Breast epithelium (tissue), 4 donors: ENCODE data around the gene PIGM. TPM values are rescaled to one million over a fixed set of nuclear protein-coding genes. Genes with fewer than 3 reads are reported as not detected.

ENCODE experiments used
- DNase-seq, 2 donors: peaks; one replicate each; pipeline ENCODE4 v3.0.0-alpha.2; 2019; ENCODE audit warnings: low spot score in 2 of 2
- H3K27ac ChIP-seq, 2 donors: fragments of 200-600 bp; sonication (generic) in 1 of 2; one replicate each; pipeline ENCODE4 v1.5.1; 2016 to 2019; ENCODE audit warnings: mild to moderate bottlenecking in 1 of 2
- H3K27me3 ChIP-seq, 2 donors: fragments of 200-600 bp; sonication (generic) in 1 of 2; one replicate each; pipeline versions ENCODE4 v1.5.1 to v1.6.0; 2017 to 2019; ENCODE audit warnings: control low read depth in 1 of 2, mild to moderate bottlenecking in 1 of 2
- H3K36me3 ChIP-seq: fragments of 200-600 bp; one replicate; pipeline ENCODE4 v1.5.1; 2019
- H3K4me1 ChIP-seq, 2 donors: fragments of 200-600 bp; sonication (generic); one replicate each; pipeline ENCODE4 v1.5.1; 2016 to 2019; ENCODE audit warnings: control low read depth in 1 of 2
- H3K4me3 ChIP-seq, 3 donors: fragments of 200-600 bp; sonication (generic); 1 replicate in 2 of 3; 2 replicates in 1 of 3; pipeline ENCODE4 v1.5.1; 2016 to 2019; ENCODE audit warnings: mild to moderate bottlenecking in 3 of 3, moderate library complexity in 2 of 3
- H3K9me3 ChIP-seq, 2 donors: fragments of 200-600 bp; sonication (generic) in 1 of 2; one replicate each; pipeline ENCODE4 v1.5.1; 2016 to 2019; ENCODE audit warnings: control low read depth in 1 of 2
- CTCF ChIP-seq, 3 donors: fragments of 450-650 bp; IDR thresholded peaks; one replicate each; pipeline ENCODE4 v1.5.1; 2016 to 2017; ENCODE audit warnings: antibody characterized with exemption in 3 of 3, mild to moderate bottlenecking in 3 of 3, moderate library complexity in 3 of 3
- POLR2A ChIP-seq: fragments of 450-650 bp; IDR thresholded peaks from one replicate; pipeline ENCODE4 v1.6.1; 2016; ENCODE audit warnings: antibody characterized with exemption, mild to moderate bottlenecking, moderate library complexity
- POLR2AphosphoS5 ChIP-seq, 3 donors: sonication (generic); formaldehyde crosslinking; IDR thresholded peaks; one replicate each; pipeline ENCODE4 v1.6.1; 2017; ENCODE audit warnings: antibody characterized with exemption in 3 of 3
- intact Hi-C: fragments of 100-400 bp; cut with DNase I; formaldehyde crosslinking; loops from one replicate; pipeline ENCODE4 v1.15.1; 2023; ENCODE audit warnings: low total_unique reads
- total RNA-seq, 3 donors: library from RNA; depleted of rRNA; stranded (reverse); fragments of >200 nt; gene quantifications; one replicate each; pipeline ENCODE4 v1.1.0, GENCODE V29; 2016

The PIGM gene
- total RNA-seq, 3 donors from 2014 or later = 4.9 to 8.2 (median 5.1) TPM

DNA sequence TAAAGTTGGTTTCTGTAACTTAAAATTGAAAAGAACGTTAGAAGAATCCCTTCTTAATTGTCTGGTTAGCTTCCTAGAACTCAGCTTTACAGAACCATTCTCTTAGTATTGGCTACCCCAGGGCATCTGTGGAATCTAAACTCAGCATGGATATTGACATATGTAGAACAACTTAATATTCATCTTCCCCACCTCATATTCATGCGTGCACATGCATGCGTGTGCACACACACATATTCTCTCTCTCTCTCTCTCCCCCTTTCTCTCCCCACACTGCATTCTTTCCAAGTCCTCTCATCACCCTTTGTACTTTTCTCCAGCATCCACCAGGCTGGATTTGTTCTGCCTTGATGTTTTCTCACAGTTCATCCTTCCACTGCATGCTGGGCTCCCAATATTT, 13.4 kb downstream of the PIGM start:
- intact Hi-C loops = no loop called here
- DNase-seq = no peak
- TF ChIP-seq POLR2AphosphoS5 (IDR thresholded peaks at IDR 0.05) = no peak
- no peak for TF ChIP-seq POLR2A
- no peak for TF ChIP-seq CTCF (IDR thresholded peaks at IDR 0.05)
- Histone ChIP-seq H3K27ac (no peak overlapping the region), H3K9me3 (no peaks in the 10 kb centered on the region), H3K4me3 (no peak overlapping the region), H3K27me3 (no peaks in the 10 kb centered on the region), H3K4me1 (no peaks in the 10 kb centered on the region), H3K36me3 (no peaks in the 10 kb centered on the region)

DNA sequence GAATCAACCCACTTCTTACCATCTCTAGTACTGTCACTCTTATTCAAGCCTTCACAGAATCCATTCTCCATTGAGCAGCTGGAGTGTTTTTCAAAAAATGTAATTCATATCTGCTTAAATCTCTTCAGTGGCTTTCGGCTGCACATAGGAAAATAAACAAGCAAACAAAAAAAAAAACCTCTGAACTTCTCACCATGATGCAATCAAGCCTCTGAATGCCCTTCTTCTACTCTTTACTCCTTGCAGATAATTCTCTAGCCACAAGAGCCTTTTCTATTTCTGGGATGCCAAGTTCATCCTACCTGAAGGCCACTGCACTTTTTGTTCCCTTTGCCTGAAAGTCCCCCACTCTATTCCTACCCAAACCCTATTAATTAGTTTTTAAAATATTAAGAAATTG, 14.2 kb downstream of the PIGM start:
- Histone ChIP-seq H3K27me3 (no peaks in the 10 kb centered on the region), H3K4me1 (no peaks in the 10 kb centered on the region), H3K9me3 (no peaks in the 10 kb centered on the region), H3K27ac (no peak overlapping the region), H3K4me3 (no peak overlapping the region), H3K36me3 (no peaks in the 10 kb centered on the region)
- TF ChIP-seq CTCF (IDR thresholded peaks at IDR 0.05) (no peak), POLR2A (no peak), POLR2AphosphoS5 (IDR thresholded peaks at IDR 0.05) (no peak)
- no peak for DNase-seq
- intact Hi-C loops = no loop called here

- no peak overlapping the region for H3K27ac ChIP-seq
- TF ChIP-seq CTCF (IDR thresholded peaks at IDR 0.05) (no peak), POLR2AphosphoS5 (IDR thresholded peaks at IDR 0.05) (no peak), POLR2A (no peak)
- H3K4me1 ChIP-seq = no peaks in the 10 kb centered on the region
- DNase-seq = no peak
- H3K36me3 ChIP-seq = no peaks in the 10 kb centered on the region
- intact Hi-C loops = no loop called here
- no peaks in the 10 kb centered on the region for H3K9me3 ChIP-seq
- no peak overlapping the region for H3K4me3 ChIP-seq
- H3K27me3 ChIP-seq = no peaks in the 10 kb centered on the region
Observed at GRCh38 chr1:160011781-160012180, 20.0 kb downstream of the PIGM start.

DNA sequence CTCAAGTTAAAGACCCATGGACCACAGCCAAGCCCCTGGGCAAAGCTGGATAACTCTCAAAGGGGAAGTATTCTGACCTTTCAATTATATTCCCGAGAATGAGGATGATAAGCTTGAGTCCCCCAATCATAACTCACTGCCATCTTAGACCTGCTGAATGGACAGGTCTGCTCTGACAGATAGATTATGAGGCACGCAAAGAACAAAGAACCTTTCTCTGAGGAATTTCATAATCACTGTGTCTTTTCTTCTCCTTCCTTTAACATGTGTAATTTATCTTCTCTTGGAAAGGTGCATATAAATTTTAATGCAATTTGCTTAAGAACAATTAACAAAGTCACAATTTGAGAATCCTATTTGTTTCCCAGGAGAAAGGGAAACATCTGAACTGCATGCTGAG, 22.0 kb downstream of the PIGM start:
- Histone ChIP-seq H3K27ac (no peak overlapping the region), H3K4me1 (no peaks in the 10 kb centered on the region), H3K27me3 (no peaks in the 10 kb centered on the region), H3K9me3 (no peaks in the 10 kb centered on the region), H3K36me3 (no peaks in the 10 kb centered on the region), H3K4me3 (no peak overlapping the region)
- TF ChIP-seq POLR2AphosphoS5 (IDR thresholded peaks at IDR 0.05) (no peak), CTCF (IDR thresholded peaks at IDR 0.05) (no peak), POLR2A (no peak)
- intact Hi-C loops = loop anchor here (5.0 kb wide), 1 partner anchor 72 kb away; no protein-coding TSS in a partner anchor
- no peak for DNase-seq

- Histone ChIP-seq H3K4me1 (no peaks in the 10 kb centered on the region), H3K36me3 (no peaks in the 10 kb centered on the region), H3K9me3 (no peaks in the 10 kb centered on the region), H3K27me3 (no peaks in the 10 kb centered on the region), H3K27ac (no peak overlapping the region), H3K4me3 (no peak overlapping the region)
- TF ChIP-seq POLR2A (no peak), POLR2AphosphoS5 (IDR thresholded peaks at IDR 0.05) (no peak), CTCF (IDR thresholded peaks at IDR 0.05) (no peak)
- intact Hi-C loops = loop anchor here (5.0 kb wide), 1 partner anchor 72 kb away; no protein-coding TSS in a partner anchor
- DNase-seq = no peak
Observed at GRCh38 chr1:160009081-160009480, 22.7 kb downstream of the PIGM start.
